K562 (cell line): ENCODE measurements around the gene ALK. TPM values are rescaled to one million over a fixed set of nuclear protein-coding genes. Genes with fewer than 3 reads are reported as not detected.

Experiments used
- ATAC-seq: fragments of 200-7000 bp; cut with Tn5 transposase; 3 replicates; pipeline ENCODE4 v1.9.1; 2020; ENCODE audit warnings: moderate library complexity
- BruUV-seq: library from RNA; stranded (reverse); fragments of 400-500 nt; replicated peaks from 2 replicates; lab custom pipeline; 2021; lab: Mats Ljungman, UMichigan
- CTCF ChIA-PET: fragments of 300-600 bp; formaldehyde crosslinking; extraction: SDS; loops from one replicate; lab custom pipeline; 2021; ENCODE audit warnings: low intra/inter-chr PET ratio; lab: Yijun Ruan, JAX
- POLR2A ChIA-PET: fragments of 300-600, 350-650 bp; sonication (Branson Sonifier 250); formaldehyde crosslinking; extraction: SDS; loops from one replicate; lab custom pipeline; 2021; ENCODE audit warnings: antibody characterized with exemption, inconsistent platforms; lab: Yijun Ruan, JAX
- DNase-seq, 4 experiments: peaks; one replicate each; pipeline versions ENCODE4 v3.0.0 to v3.0.0-alpha.2; 2011 to 2018; ENCODE audit warnings: low spot score in 3 of 4, mixed read lengths in 3 of 4; ENCODE audit errors: extremely low read depth in 1 of 4
- FAIRE-seq: peaks from 2 replicates; lab custom pipeline; 2011; peaks lifted over from hg19 to GRCh38; lab: Jason Lieb, UNC
- H2AFZ ChIP-seq: 2 replicates; pipeline ENCODE4 v1.6.0; 2011; ENCODE audit warnings: low read depth, low read length, control low read depth, inconsistent platforms
- H3K27ac ChIP-seq: fragments of 200-600 bp; 3 replicates; pipeline ENCODE4 v1.8.0; 2011; ENCODE audit warnings: low read depth, mild to moderate bottlenecking, control low read depth, inconsistent platforms, low read length, moderate library complexity, mixed read lengths; ENCODE audit errors: extremely low read depth
- H3K27me3 ChIP-seq, 2 experiments: fragments of 300-600 bp in 1 of 2; 2 replicates in 1 of 2; 3 replicates in 1 of 2; pipeline versions ENCODE4 v1.6.0 to v1.8.0; 2011; ENCODE audit warnings: inconsistent platforms in 2 of 2, low read length in 2 of 2, mild to moderate bottlenecking in 1 of 2, mixed read lengths in 1 of 2, moderate library complexity in 1 of 2; ENCODE audit not compliant: control insufficient read depth in 2 of 2, insufficient read depth in 2 of 2
- H3K36me3 ChIP-seq: fragments of 300-600 bp; 3 replicates; pipeline ENCODE4 v1.8.0; 2011; ENCODE audit warnings: mild to moderate bottlenecking, low read length, inconsistent platforms; ENCODE audit not compliant: control insufficient read depth, insufficient read depth
- H3K4me1 ChIP-seq, 2 experiments: fragments of 200-600 bp in 1 of 2; replicated peaks in 1 of 2; 2 replicates in 1 of 2; 3 replicates in 1 of 2; pipeline versions ENCODE4 v1.5.1 to v1.8.0; 2011; ENCODE audit warnings: inconsistent platforms in 2 of 2, low read length in 2 of 2, mild to moderate bottlenecking in 1 of 2, mixed read lengths in 1 of 2, moderate library complexity in 1 of 2; ENCODE audit not compliant: control insufficient read depth in 2 of 2, insufficient read depth in 2 of 2
- H3K4me2 ChIP-seq: 2 replicates; pipeline ENCODE4 v1.6.1; 2011; ENCODE audit warnings: low read length, control low read depth, inconsistent platforms, mixed read lengths; ENCODE audit not compliant: insufficient read depth
- H3K4me3 ChIP-seq: fragments of 200-600 bp; sonication (generic), shearing (Covaris generic); 2 replicates; pipeline ENCODE4 v1.5.1; 2016; ENCODE audit warnings: control low read depth, inconsistent platforms
- H3K79me2 ChIP-seq: fragments of 200-600 bp; 3 replicates; pipeline ENCODE4 v1.8.0; 2011; ENCODE audit warnings: low read length, inconsistent platforms; ENCODE audit not compliant: control insufficient read depth, insufficient read depth
- H3K9ac ChIP-seq, 2 experiments: 2 replicates each; pipeline versions ENCODE4 v1.6.0 to v1.6.1; 2011; ENCODE audit warnings: low read depth in 2 of 2, low read length in 2 of 2, control low read depth in 1 of 2, inconsistent platforms in 1 of 2, mild to moderate bottlenecking in 1 of 2, mixed read lengths in 1 of 2; ENCODE audit not compliant: insufficient read depth in 1 of 2
- H3K9me1 ChIP-seq: one replicate; pipeline ENCODE4 v1.6.0; 2011; ENCODE audit warnings: inconsistent platforms, mild to moderate bottlenecking, low read length, moderate library complexity; ENCODE audit not compliant: control insufficient read depth, insufficient read depth
- H3K9me3 ChIP-seq: replicated peaks from 2 replicates; pipeline ENCODE4 v1.5.1; 2011; ENCODE audit warnings: low read depth, low read length, inconsistent platforms; ENCODE audit not compliant: control insufficient read depth, insufficient read depth
- H4K20me1 ChIP-seq: replicated peaks from 2 replicates; pipeline ENCODE4 v1.6.1; 2011; ENCODE audit warnings: low read length, inconsistent platforms, mixed read lengths; ENCODE audit not compliant: control insufficient read depth, insufficient read depth
- BMI1 ChIP-seq: fragments of 150-350 bp; IDR thresholded peaks from 2 replicates; pipeline ENCODE4 v1.6.1; 2014; ENCODE audit warnings: low read length
- BRF2 ChIP-seq: IDR thresholded peaks from 3 replicates; pipeline ENCODE4 v1.6.1; 2011; ENCODE audit warnings: borderline replicate concordance, mild to moderate bottlenecking; ENCODE audit not compliant: insufficient read length, insufficient read depth
- EGR1 ChIP-seq: fragments of 450-650 bp; conservative IDR thresholded peaks from 2 replicates; pipeline ENCODE4 v1.6.1; 2017; ENCODE audit warnings: mild to moderate bottlenecking
- KDM2B ChIP-seq: fragments of 250-450 bp; sonication (Bioruptor Pico); IDR thresholded peaks from 2 replicates; pipeline ENCODE4 v1.8.0; 2021; ENCODE audit warnings: mild to moderate bottlenecking, moderate library complexity
- LCOR ChIP-seq: sonication (generic); formaldehyde crosslinking; IDR thresholded peaks from 2 replicates; pipeline ENCODE4 v1.8.0; 2022; ENCODE audit warnings: mild to moderate bottlenecking, missing genetic modification reagents
- MECOM ChIP-seq: fragments of 250-450 bp; sonication (Bioruptor Pico); IDR thresholded peaks from 2 replicates; pipeline ENCODE4 v1.8.0; 2022; ENCODE audit warnings: inconsistent platforms
- NR2C1 ChIP-seq, 2 experiments: fragments of 450-650 bp; IDR thresholded peaks; 2 replicates each; pipeline ENCODE4 v1.6.1; 2017; ENCODE audit warnings: mild to moderate bottlenecking in 2 of 2, antibody characterized with exemption in 1 of 2, inconsistent platforms in 1 of 2, missing compliant biosample characterization in 1 of 2, missing genetic modification characterization in 1 of 2
- POLR3G ChIP-seq: IDR thresholded peaks from 2 replicates; pipeline ENCODE4 v1.6.1; 2011; ENCODE audit not compliant: insufficient read length, insufficient replicate concordance; ENCODE audit errors: extremely low read depth
- SIX5 ChIP-seq, 2 experiments: IDR thresholded peaks; 2 replicates each; pipeline ENCODE4 v1.6.1; 2011; ENCODE audit warnings: low read length in 2 of 2, borderline replicate concordance in 1 of 2, low read depth in 1 of 2, mild to moderate bottlenecking in 1 of 2, moderate library complexity in 1 of 2; ENCODE audit not compliant: insufficient read depth in 1 of 2
- SLC30A9 ChIP-seq: fragments of 250-450 bp; sonication (Bioruptor Pico); IDR thresholded peaks from 2 replicates; pipeline ENCODE4 v1.8.0; 2022; ENCODE audit warnings: mild to moderate bottlenecking, moderate library complexity
- TAF9B ChIP-seq: fragments of 450-650 bp; IDR thresholded peaks from 2 replicates; pipeline ENCODE4 v1.6.1; 2018; ENCODE audit warnings: mild to moderate bottlenecking; ENCODE audit not compliant: partially characterized antibody
- XRCC3 ChIP-seq: fragments of 450-650 bp; IDR thresholded peaks from 2 replicates; pipeline ENCODE4 v1.6.1; 2017; ENCODE audit warnings: mild to moderate bottlenecking, moderate library complexity
- ZKSCAN8 ChIP-seq: fragments of 200-800 bp; sonication (Bioruptor generic); IDR thresholded peaks from 2 replicates; pipeline ENCODE4 v1.6.1; 2016; ENCODE audit warnings: missing genetic modification characterization, missing compliant biosample characterization
- ZNF316 ChIP-seq: fragments of 450-650 bp; IDR thresholded peaks from 2 replicates; pipeline ENCODE4 v1.6.1; 2016
- ZNF785 ChIP-seq: fragments of 250-450 bp; sonication (Bioruptor Pico); IDR thresholded peaks from 2 replicates; pipeline ENCODE4 v1.4.0; 2020; ENCODE audit warnings: mild to moderate bottlenecking
- WGBS: fragments of 100-300 bp; shearing (Covaris generic); methylation state at CpG from one replicate; pipeline ENCODE4 v1.1.6; 2016; ENCODE audit warnings: low coverage, mixed read lengths; ENCODE audit not compliant: insufficient coverage; ENCODE audit errors: missing lambda C conversion rate; 5-methylcytosine and 5-hydroxymethylcytosine counted together
- in situ Hi-C: fragments of 300-500 bp; cut with MboI; formaldehyde crosslinking; loops from 4 replicates; pipeline ENCODE4 v1.15.0; 2018; ENCODE audit warnings: inconsistent platforms, mixed read lengths
- intact Hi-C: fragments of 100-400 bp; cut with micrococcal nuclease; formaldehyde crosslinking; loops from 2 replicates; pipeline ENCODE4 v1.14.2; 2022
- polyA plus RNA-seq, 8 experiments: library from polyadenylated mRNA; depleted of rRNA in 4 of 8; stranded (reverse) in 5 of 8; unstranded in 3 of 8; fragments of >200 nt; fragmentation: Nextera tagmentation in 2 of 8; fragmentation: Illumina TruSeq in 1 of 8; extraction: Ambion mirVana in 2 of 8; extraction: Trizol in 1 of 8; gene quantifications; 2 replicates each; pipeline versions ENCODE4 v1.2.1 to v1.2.3, GENCODE V29; 2011 to 2014; ENCODE audit warnings: inconsistent platforms in 1 of 8, missing spikeins in 1 of 8
- total RNA-seq, 7 experiments: library from RNA; depleted of rRNA in 6 of 7; stranded (reverse); fragments of >200 nt in 6 of 7; fragmentation: Illumina TruSeq in 2 of 7; extraction: Trizol in 2 of 7; gene quantifications; 2 replicates each; pipeline versions ENCODE4 v1.2.1 to v1.2.3, GENCODE V29; 2011 to 2021; ENCODE audit warnings: low replicate concordance in 1 of 7
- TF ChIP-seq, protein P1 (sequence below), 3 experiments: IDR thresholded peaks in 2 of 3; conservative IDR thresholded peaks in 1 of 3; 2 replicates each; pipeline ENCODE4 v1.5.1; 2011 to 2012; ENCODE audit warnings: low read length in 3 of 3, mild to moderate bottlenecking in 3 of 3, control low read depth in 2 of 3, improper control_type of control experiment in 1 of 3, inconsistent platforms in 1 of 3, low read depth in 1 of 3, mixed read lengths in 1 of 3, moderate library complexity in 1 of 3; ENCODE audit not compliant: insufficient read depth in 2 of 3

ALK gene
- total and polyA plus RNA-seq, 9 of the 15 experiments (the other 6 are each of a cell fraction or from before 2014, with no cell fraction given) = not detected

DNA sequence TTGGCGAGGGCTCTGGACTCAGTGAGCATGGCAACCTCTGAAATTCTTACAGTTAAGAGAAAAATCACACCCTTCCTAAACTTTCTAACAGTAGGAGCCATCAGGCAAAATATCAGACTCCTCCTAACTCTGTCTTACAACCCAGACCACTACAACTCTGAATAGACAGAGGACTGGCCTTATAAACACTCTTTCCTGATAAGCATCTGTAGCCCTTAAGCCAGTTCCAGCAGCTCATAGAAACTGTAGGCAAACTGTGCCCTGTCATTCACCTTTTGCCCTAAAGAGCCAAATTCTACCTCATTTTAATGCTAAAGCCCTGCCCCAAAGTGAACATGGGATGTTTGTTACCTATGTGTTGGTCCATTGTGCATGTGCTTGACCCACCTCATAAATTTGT, 304.8 kb downstream of the ALK start:
- Histone ChIP-seq H3K4me1 (no peaks in the 10 kb centered on the region), H4K20me1 (no peaks in the 10 kb centered on the region), H3K9me1 (no peaks in the 10 kb centered on the region), H3K9ac (no peak overlapping the region), H3K27ac (no peak overlapping the region), H3K4me3 (no peak overlapping the region), H3K4me2 (no peak overlapping the region), H3K79me2 (no peaks in the 10 kb centered on the region), H2AFZ (no peak overlapping the region), H3K9me3 (no peaks in the 10 kb centered on the region), H3K36me3 (no peaks in the 10 kb centered on the region), H3K27me3 (no peaks in the 10 kb centered on the region; a peak in 1 of 5 replicates)
- ChIA-PET POLR2A (no interaction called here), CTCF (no interaction called here)
- WGBS = 0% methylated on average over 1 of the region's 1 CpG
- intact Hi-C loops = no loop called here
- no peak for ATAC-seq
- TF ChIP-seq TAF9B (no peak), ZNF316 (no peak), EGR1 (no peak), KDM2B (no peak), MECOM (CRISPR knock-in tag) (no peak)
- no TSS peak for BruUV-seq
- no peak for DNase-seq
- in situ Hi-C loops = no loop called here
- FAIRE-seq = no peak

DNA sequence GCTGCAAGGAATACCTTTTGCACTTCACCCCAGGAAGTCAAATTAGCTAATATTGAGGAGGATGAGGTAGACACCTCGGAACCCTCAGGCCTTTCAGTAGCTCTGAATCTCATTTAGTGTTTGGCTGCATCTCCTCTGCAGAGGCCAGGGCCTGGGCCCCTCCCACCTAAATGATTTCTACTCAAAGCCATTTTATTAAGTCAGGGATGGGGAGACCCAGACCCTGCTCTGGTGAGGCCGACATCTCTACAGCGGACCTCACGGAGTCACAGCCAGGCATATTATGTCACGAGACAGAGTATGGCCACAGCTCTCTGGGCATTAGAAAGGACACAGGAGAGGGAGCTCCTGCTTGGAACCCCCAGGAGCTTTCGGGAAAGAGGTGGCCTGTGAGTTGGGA, 305.5 kb downstream of the ALK start:
- Histone ChIP-seq H3K36me3 (no peaks in the 10 kb centered on the region), H2AFZ (no peak overlapping the region), H3K9me3 (no peaks in the 10 kb centered on the region), H3K4me1 (no peaks in the 10 kb centered on the region), H3K4me2 (no peak overlapping the region), H3K9ac (no peak overlapping the region), H3K27ac (no peak overlapping the region), H3K4me3 (no peak overlapping the region), H3K9me1 (no peaks in the 10 kb centered on the region), H4K20me1 (no peaks in the 10 kb centered on the region), H3K79me2 (no peaks in the 10 kb centered on the region), H3K27me3 (no peaks in the 10 kb centered on the region; a peak in 1 of 5 replicates)
- ChIA-PET CTCF (no interaction called here), POLR2A (no interaction called here)
- no peak for FAIRE-seq
- 0% methylated on average over 6 of the region's 6 CpGs for WGBS
- in situ Hi-C loops (no loop called here), intact Hi-C loops (no loop called here)
- no TSS peak for BruUV-seq
- DNase-seq = no peak
- no peak for ATAC-seq
- TF ChIP-seq, protein P1, sequence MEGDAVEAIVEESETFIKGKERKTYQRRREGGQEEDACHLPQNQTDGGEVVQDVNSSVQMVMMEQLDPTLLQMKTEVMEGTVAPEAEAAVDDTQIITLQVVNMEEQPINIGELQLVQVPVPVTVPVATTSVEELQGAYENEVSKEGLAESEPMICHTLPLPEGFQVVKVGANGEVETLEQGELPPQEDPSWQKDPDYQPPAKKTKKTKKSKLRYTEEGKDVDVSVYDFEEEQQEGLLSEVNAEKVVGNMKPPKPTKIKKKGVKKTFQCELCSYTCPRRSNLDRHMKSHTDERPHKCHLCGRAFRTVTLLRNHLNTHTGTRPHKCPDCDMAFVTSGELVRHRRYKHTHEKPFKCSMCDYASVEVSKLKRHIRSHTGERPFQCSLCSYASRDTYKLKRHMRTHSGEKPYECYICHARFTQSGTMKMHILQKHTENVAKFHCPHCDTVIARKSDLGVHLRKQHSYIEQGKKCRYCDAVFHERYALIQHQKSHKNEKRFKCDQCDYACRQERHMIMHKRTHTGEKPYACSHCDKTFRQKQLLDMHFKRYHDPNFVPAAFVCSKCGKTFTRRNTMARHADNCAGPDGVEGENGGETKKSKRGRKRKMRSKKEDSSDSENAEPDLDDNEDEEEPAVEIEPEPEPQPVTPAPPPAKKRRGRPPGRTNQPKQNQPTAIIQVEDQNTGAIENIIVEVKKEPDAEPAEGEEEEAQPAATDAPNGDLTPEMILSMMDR (IDR thresholded peaks at IDR 0.05 in 2 of 3, conservative IDR thresholded peaks at IDR 0.05 in 1 of 3; ENCODE audit: insufficient read depth in 2 of 3, low read depth in 1 of 3, low read length in 3 of 3) = no peak
- TF ChIP-seq LCOR (CRISPR knock-in tag) = no peak
- no peak for TF ChIP-seq ZKSCAN8 (CRISPR knock-in tag)
- no peak for TF ChIP-seq XRCC3
- no peak for TF ChIP-seq SLC30A9
- TF ChIP-seq SIX5 (IDR thresholded peaks at IDR 0.05; ENCODE audit: borderline replicate concordance in 1 of 2, insufficient read depth in 1 of 2, low read depth in 1 of 2, low read length in 2 of 2) = no peak
- TF ChIP-seq BRF2 = no peak
- no peak for TF ChIP-seq POLR3G
- TF ChIP-seq NR2C1 (IDR thresholded peaks at IDR 0.05) = no peak
- no peak for TF ChIP-seq NR2C1 (tag; IDR thresholded peaks at IDR 0.05)
- TF ChIP-seq BMI1 = no peak
- TF ChIP-seq ZNF785 = no peak
